ENCODE results near the gene FMO3.

DNA sequence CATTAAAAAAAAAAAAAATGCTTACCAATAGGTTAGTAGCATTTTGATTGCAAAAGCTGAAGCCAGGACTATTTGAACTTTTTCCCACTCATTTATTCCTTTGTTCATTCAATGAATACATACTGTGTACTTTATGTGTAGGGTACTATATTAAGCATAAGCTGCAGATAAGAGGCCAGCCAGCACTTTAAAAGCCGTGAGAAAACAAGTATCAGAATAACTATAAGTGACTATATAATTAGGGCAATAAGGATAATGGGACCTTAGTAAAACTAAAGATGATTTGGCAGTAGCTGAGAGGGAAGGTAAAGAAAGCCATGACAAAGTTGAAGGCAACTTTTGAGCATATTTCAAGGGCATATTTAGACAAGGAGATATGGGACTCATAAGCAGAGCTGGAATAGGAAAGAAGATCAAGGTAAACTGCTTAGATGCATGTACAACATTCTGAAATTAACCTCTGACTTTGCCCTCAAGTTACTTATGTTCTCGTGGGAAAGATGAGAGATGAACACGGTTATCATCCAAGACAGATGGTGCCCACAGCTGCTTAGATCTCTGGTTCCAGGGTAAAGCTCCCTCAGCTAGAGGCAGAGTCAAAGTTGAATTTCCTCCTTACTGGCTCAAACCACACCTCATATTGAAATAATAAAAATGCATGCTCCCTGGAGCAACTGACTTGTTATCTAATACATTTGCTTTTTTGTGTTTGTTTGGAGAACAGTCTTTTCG lies 50.4 kb downstream of the FMO3 start:
- TF ChIP-seq, protein P1, sequence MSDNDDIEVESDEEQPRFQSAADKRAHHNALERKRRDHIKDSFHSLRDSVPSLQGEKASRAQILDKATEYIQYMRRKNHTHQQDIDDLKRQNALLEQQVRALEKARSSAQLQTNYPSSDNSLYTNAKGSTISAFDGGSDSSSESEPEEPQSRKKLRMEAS (IDR thresholded peaks at IDR 0.05) = no peak
- TF ChIP-seq EP300 (IDR thresholded peaks at IDR 0.05; ENCODE audit: borderline replicate concordance) (no peak), REST (IDR thresholded peaks at IDR 0.05; ENCODE audit: low read depth) (no peak), TCF12 (IDR thresholded peaks at IDR 0.05; ENCODE audit: low read depth) (no peak), FOXM1 (IDR thresholded peaks at IDR 0.05; ENCODE audit: borderline replicate concordance, low read depth) (no peak), RAD21 (IDR thresholded peaks at IDR 0.05; ENCODE audit: low read depth) (no peak), CREB1 (IDR thresholded peaks at IDR 0.05; ENCODE audit: low read depth) (no peak), CEBPB (IDR thresholded peaks at IDR 0.05) (no peak), TAF1 (IDR thresholded peaks at IDR 0.05; ENCODE audit: low read depth) (no peak), EGR1 (IDR thresholded peaks at IDR 0.05) (no peak), YY1 (IDR thresholded peaks at IDR 0.05; ENCODE audit: low read depth) (no peak), USF1 (IDR thresholded peaks at IDR 0.05) (no peak)
